ENCODE data around the gene LHFPL3. TPM values are rescaled to one million over a fixed set of nuclear protein-coding genes. Genes with fewer than 3 reads are reported as not detected.

The LHFPL3 gene
- total RNA-seq, 1 experiment from 2014 or later: 0.83 TPM

DNA sequence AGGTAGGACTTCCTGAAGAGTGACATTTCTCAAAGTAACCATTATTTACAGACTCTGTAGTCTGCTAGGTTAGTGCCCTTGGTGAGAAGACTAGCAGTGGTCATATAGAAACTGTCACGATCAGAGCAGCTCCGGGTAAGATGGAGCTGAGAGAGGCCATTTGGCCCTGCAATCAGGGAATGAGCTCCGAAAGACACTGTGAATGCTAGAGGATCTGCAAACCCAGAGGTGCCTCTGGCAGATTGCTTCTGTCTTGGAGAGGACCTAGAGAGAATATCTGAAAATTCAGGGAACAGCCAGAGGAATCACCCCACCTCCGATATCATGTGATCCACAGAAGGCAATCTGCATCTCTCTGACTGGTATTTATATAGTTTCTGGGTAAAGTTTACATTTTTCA is 438.7 kb downstream of the LHFPL3 start:
- Mint-ChIP-seq H3K27ac (no peak overlapping the region), H3K4me1 (peaks cover 6% of the 10 kb centered on the region), H3K36me3 (no peaks in the 10 kb centered on the region), H3K9me3 (peaks cover 3% of the 10 kb centered on the region), H3K4me3 (no peak overlapping the region), H3K27me3 (ENCODE audit: low read depth) (no peaks in the 10 kb centered on the region; the same call in 1 of the 2 replicates)
- ATAC-seq (no peak), DNase-seq (ENCODE audit: low spot score) (no peak)
- CTCF ChIA-PET: interaction anchor here (1.9 to 2.8 kb wide), 2 partner anchors 81 to 116 kb away, joined by 6 to 18 read pairs; no protein-coding TSS in a partner anchor
- POLR2A ChIA-PET: no interaction called here
- TF ChIP-seq ZNF232 (CRISPR knock-in tag; IDR thresholded peaks at IDR 0.05) (no peak), SMAD3 (CRISPR knock-in tag; IDR thresholded peaks at IDR 0.05; ENCODE audit: borderline replicate concordance) (no peak), PRDM15 (CRISPR knock-in tag; IDR thresholded peaks at IDR 0.05) (no peak), TP53 (CRISPR knock-in tag; IDR thresholded peaks at IDR 0.05) (no peak)
- TF ChIP-seq, protein P1, sequence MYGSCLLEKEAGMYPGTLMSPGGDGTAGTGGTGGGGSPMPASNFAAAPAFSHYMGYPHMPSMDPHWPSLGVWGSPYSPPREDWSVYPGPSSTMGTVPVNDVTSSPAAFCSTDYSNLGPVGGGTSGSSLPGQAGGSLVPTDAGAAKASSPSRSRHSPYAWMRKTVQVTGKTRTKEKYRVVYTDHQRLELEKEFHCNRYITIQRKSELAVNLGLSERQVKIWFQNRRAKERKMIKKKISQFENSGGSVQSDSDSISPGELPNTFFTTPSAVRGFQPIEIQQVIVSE (CRISPR knock-in tag; IDR thresholded peaks at IDR 0.05; ENCODE audit: borderline replicate concordance): no peak

- peaks cover 3% of the 10 kb centered on the region for H3K9me3 Mint-ChIP-seq
- no peak overlapping the region for H3K4me3 Mint-ChIP-seq
- ChIA-PET POLR2A (interaction anchor here (0.7 kb wide), 1 partner anchor 75 kb away, joined by 7 read pairs; no protein-coding TSS in a partner anchor), CTCF (interaction anchor here (0.7 to 2.8 kb wide), 6 partner anchors 16 to 151 kb away, joined by 3 to 18 read pairs (median 6); no protein-coding TSS in a partner anchor)
- no peaks in the 10 kb centered on the region; the same call in 1 of the 2 replicates for H3K27me3 Mint-ChIP-seq (ENCODE audit: low read depth)
- DNase-seq (ENCODE audit: low spot score) (no peak), ATAC-seq (no peak)
- peaks cover 15% of the 10 kb centered on the region for H3K4me1 Mint-ChIP-seq
- TF ChIP-seq OVOL2 (CRISPR knock-in tag; IDR thresholded peaks at IDR 0.05; ENCODE audit: borderline replicate concordance) (no peak), FOXP1 (CRISPR knock-in tag; IDR thresholded peaks at IDR 0.05; ENCODE audit: borderline replicate concordance) (no peak), CTCF (IDR thresholded peaks at IDR 0.05) (no peak), E2F1 (CRISPR knock-in tag; IDR thresholded peaks at IDR 0.05) (no peak), NFYB (CRISPR knock-in tag; conservative IDR thresholded peaks at IDR 0.05; ENCODE audit: low read depth) (no peak), ZNF317 (CRISPR knock-in tag; IDR thresholded peaks at IDR 0.05; ENCODE audit: borderline replicate concordance, low read depth) (no peak), ATF6 (CRISPR knock-in tag; IDR thresholded peaks at IDR 0.05) (no peak), ZNF532 (CRISPR knock-in tag; IDR thresholded peaks at IDR 0.05; ENCODE audit: borderline replicate concordance) (no peak)
- TF ChIP-seq, protein P2, sequence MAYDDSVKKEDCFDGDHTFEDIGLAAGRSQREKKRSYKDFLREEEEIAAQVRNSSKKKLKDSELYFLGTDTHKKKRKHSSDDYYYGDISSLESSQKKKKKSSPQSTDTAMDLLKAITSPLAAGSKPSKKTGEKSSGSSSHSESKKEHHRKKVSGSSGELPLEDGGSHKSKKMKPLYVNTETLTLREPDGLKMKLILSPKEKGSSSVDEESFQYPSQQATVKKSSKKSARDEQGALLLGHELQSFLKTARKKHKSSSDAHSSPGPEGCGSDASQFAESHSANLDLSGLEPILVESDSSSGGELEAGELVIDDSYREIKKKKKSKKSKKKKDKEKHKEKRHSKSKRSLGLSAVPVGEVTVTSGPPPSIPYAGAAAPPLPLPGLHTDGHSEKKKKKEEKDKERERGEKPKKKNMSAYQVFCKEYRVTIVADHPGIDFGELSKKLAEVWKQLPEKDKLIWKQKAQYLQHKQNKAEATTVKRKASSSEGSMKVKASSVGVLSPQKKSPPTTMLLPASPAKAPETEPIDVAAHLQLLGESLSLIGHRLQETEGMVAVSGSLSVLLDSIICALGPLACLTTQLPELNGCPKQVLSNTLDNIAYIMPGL (CRISPR knock-in tag; IDR thresholded peaks at IDR 0.05): no peak
- H3K27ac Mint-ChIP-seq: no peak overlapping the region
- no peaks in the 10 kb centered on the region for H3K36me3 Mint-ChIP-seq
Measured at GRCh38 chr7:104767826-104768536, 439.6 kb downstream of the LHFPL3 start.

All from WTC11 (cell line).